Cardiac muscle cell (in vitro differentiated cells and primary cell): ENCODE measurements around the gene DOCK2. TPM values are rescaled to one million over a fixed set of nuclear protein-coding genes. Genes with fewer than 3 reads are reported as not detected.
A peak's percentile ranks its signal among the peaks of the same experiment; 100 is the strongest.
"Not testable (repeated sequence)": the region's sequence is repeated elsewhere in the genome, so short reads cannot be mapped to it uniquely, and the experiment has no call there.

Experiments
- DNase-seq, 2 donors: peaks; one replicate each; pipeline versions ENCODE4 v3.0.0 to v3.0.0-alpha.2; 2010 to 2017; ENCODE audit warnings: low read depth in 1 of 2, low spot score in 1 of 2
- H3K27ac ChIP-seq: fragments of 200-600 bp; sonication (generic); 2 replicates; pipeline ENCODE4 v1.5.1; 2016
- H3K27me3 ChIP-seq: fragments of 200-600 bp; sonication (generic); 2 replicates; pipeline ENCODE4 v1.6.0; 2016; ENCODE audit warnings: control low read depth
- H3K36me3 ChIP-seq: fragments of 200-600 bp; sonication (generic); 2 replicates; pipeline ENCODE4 v1.5.1; 2016; ENCODE audit warnings: control low read depth
- H3K4me1 ChIP-seq: fragments of 200-600 bp; sonication (generic); 2 replicates; pipeline ENCODE4 v1.8.1; 2017; ENCODE audit warnings: low read depth, mild to moderate bottlenecking, mixed run types
- H3K4me3 ChIP-seq: fragments of 200-600 bp; sonication (generic); 2 replicates; pipeline ENCODE4 v1.5.1; 2016; ENCODE audit warnings: mild to moderate bottlenecking
- H3K9me3 ChIP-seq: fragments of 200-600 bp; sonication (generic); 2 replicates; pipeline ENCODE4 v1.5.1; 2017; ENCODE audit warnings: low read depth, mild to moderate bottlenecking, control low read depth
- polyA plus RNA-seq: library from polyadenylated mRNA; unstranded; fragments of >200 nt; fragmentation: Nextera tagmentation; extraction: Ambion mirVana; gene quantifications from 2 replicates; pipeline ENCODE4 v1.2.1, GENCODE V29; 2016
- total RNA-seq: library from RNA; depleted of rRNA; stranded (reverse); fragments of >200 nt; gene quantifications from 2 replicates; pipeline ENCODE4 v1.2.3, GENCODE V29; 2016
- TF ChIP-seq, protein P1 (sequence below): IDR thresholded peaks from 2 replicates; pipeline ENCODE4 v1.5.1; 2012; ENCODE audit warnings: low read depth, mild to moderate bottlenecking, low read length

The DOCK2 gene
- total and polyA plus RNA-seq, 2 experiments from 2014 or later: 3.3 to 6.5 TPM

DNA sequence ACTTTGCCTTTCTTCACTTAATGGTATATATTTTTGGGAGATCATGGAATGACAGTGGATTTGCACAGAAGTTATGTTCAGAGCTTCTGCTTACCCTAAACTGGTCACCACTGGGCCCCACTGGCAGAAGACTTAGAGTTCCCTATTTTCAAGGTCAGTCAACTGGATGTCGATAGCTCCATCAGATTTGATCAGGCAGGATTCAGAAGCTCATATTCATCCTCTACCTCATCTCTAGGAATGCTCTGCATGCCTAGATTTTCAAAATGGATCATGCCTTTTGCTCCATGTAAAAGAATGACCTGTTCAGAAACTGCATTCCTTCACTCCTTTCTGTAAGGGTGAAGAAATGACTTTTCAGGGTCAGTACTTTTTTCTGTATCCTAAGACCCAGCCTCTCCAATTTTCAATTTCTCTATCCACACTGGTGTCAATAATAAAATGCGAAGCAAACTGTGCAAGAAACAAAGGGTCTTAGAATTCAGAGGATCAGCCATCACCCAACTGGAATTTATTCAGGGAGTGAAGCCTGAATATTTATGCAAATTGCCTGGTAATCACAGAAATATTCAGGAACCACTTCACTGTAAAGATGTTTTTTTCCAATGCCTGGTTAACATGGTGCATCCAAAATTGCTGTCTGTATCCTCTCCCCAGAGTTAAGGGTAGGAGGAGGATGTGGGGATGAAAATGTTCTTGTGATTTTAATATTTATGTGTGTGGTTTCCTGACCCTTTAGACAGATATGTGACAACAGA, 125.4 kb downstream of the DOCK2 start:
- peak in 1 of 2 donors; percentile 28 for DNase-seq
- Histone ChIP-seq H3K4me3 (no peak overlapping the region), H3K36me3 (no peaks in the 10 kb centered on the region), H3K27ac (no peak overlapping the region), H3K27me3 (no peaks in the 10 kb centered on the region), H3K4me1 (peaks cover 17% of the 10 kb centered on the region), H3K9me3 (no peaks in the 10 kb centered on the region)
- TF ChIP-seq, protein P1, sequence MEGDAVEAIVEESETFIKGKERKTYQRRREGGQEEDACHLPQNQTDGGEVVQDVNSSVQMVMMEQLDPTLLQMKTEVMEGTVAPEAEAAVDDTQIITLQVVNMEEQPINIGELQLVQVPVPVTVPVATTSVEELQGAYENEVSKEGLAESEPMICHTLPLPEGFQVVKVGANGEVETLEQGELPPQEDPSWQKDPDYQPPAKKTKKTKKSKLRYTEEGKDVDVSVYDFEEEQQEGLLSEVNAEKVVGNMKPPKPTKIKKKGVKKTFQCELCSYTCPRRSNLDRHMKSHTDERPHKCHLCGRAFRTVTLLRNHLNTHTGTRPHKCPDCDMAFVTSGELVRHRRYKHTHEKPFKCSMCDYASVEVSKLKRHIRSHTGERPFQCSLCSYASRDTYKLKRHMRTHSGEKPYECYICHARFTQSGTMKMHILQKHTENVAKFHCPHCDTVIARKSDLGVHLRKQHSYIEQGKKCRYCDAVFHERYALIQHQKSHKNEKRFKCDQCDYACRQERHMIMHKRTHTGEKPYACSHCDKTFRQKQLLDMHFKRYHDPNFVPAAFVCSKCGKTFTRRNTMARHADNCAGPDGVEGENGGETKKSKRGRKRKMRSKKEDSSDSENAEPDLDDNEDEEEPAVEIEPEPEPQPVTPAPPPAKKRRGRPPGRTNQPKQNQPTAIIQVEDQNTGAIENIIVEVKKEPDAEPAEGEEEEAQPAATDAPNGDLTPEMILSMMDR: no peak

DNA sequence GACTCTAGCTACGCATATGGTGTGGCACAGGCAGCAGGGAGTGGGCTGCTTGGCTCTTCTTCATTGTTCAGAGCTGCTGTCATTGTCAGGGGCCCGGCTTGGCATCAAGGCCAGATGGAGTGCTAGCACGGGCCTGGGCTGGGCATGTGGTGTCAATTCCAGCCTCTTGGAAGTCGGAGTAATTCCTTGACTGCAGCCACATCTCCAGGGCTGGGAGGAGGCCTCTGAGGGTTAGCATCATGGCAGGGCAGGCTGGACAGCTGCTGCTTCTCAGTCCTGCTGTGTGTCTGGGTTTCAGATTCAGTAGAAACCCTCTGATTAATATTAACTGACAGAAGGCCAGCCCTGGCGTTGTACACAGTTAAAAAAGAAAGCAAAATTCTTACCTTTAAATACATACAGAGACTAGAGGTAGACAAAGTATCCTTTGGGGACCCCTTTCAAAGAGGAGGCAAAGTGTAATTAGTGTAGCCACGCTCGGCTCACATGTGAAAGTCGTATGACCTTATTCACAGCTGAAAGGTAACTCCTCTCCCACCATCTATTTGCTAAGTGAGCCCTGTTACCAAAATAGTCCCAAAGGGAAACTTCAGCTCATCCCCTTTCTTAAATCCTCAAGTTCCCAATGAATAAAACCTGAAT, 126.4 kb downstream of the DOCK2 start:
- H3K27ac ChIP-seq: peak overlapping the region; percentile 12
- DNase-seq: peak in 1 of 2 donors; percentile 22

DNA sequence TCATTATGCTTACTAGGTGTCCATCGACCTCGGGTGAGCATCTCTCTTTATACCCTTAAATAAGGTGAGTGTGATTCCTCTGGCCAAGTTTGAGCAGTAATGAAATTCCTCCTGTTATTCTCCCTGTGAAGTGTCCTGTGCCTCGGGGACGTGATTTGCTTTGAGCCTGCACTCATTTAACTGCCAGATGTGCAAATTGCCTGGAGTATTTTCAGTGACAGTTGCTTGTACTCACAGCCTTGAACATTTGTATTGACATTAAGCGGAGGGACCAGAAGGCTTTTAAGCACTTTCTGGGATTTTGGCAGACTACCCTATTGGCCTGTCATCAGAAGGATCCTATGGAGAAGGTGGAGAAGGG, 126.9 kb downstream of the DOCK2 start:
- Histone ChIP-seq H3K27ac (peak overlapping the region; percentile 12), H3K36me3 (no peaks in the 10 kb centered on the region), H3K9me3 (no peaks in the 10 kb centered on the region), H3K4me1 (peaks cover 27% of the 10 kb centered on the region), H3K27me3 (no peaks in the 10 kb centered on the region), H3K4me3 (no peak overlapping the region)
- no peak for DNase-seq
- TF ChIP-seq, protein P1: no peak

More for the DNA sequence above, 126.4 kb downstream of the DOCK2 start:
- H3K4me3 ChIP-seq: no peak overlapping the region
- H3K9me3 ChIP-seq: no peaks in the 10 kb centered on the region
- no peaks in the 10 kb centered on the region for H3K36me3 ChIP-seq
- H3K27me3 ChIP-seq: no peaks in the 10 kb centered on the region
- peaks cover 26% of the 10 kb centered on the region for H3K4me1 ChIP-seq
- TF ChIP-seq, protein P1: no peak

DNA sequence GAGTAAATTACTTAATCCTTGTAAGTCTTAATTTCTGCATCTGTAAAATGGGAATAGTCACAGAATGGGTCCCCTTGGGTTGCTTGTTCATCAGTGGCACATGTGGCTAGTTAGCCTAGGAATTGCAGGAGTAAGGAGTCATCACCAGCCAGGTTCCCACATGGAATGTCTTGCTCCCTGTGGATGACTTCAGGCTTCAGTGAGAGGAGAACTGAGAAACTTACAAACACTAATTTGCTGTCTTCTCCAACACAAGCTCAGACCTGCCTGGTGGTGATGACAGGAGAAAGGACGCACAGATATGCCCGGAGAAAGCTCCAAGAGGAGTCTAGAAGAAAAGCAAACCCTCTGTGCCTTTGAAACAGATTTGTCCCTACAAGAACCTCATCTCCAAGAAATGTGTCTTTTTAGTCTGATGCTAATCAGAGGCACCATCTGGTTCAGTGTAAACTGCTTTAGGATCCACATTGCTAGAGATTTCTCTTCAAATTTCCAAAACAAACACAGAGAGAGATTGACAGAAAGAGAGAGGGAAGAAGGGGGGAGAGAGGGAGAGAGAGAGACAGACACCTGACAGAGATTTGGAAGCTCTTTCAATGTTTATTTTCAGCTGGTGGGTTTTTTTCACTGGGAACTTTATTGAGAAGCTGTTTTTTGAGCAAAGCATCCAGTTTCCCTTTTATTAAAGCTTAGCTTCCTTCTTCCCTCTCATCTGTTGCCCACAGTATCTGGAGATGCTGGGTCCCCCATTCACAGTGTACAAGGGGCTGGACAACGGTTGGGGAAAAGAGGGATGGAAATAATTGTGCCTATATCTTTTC, 128.3 kb downstream of the DOCK2 start:
- Histone ChIP-seq H3K27ac (peak overlapping the region; percentile 70), H3K36me3 (no peaks in the 10 kb centered on the region), H3K4me3 (no peak overlapping the region), H3K4me1 (peaks cover 27% of the 10 kb centered on the region), H3K9me3 (no peaks in the 10 kb centered on the region), H3K27me3 (no peaks in the 10 kb centered on the region)
- TF ChIP-seq, protein P1: no peak
- DNase-seq: peak in 1 of 2 donors; percentile 44

DNA sequence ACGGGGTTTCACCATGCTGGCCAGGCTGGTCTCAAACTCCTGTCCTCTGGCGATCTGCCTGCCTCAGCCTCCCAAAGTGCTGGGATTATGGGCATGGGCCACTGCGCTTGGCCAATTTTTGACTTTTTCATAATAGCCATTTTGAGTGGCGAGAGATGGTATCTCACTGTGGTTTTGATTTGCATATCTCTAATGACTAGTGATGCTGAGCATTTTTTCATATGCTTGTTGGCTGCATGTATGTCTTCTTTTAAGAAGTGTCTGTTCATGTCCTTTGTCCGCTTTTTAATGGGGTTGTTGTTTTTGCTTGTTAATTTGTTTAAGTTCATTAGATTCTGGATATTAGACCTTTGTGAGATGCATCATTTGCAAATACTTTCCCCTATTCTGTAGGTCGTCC, 129.9 kb downstream of the DOCK2 start:
- not testable (repeated sequence) for H3K9me3 ChIP-seq, H3K4me3 ChIP-seq, H3K27ac ChIP-seq, H3K27me3 ChIP-seq, H3K36me3 ChIP-seq, DNase-seq
- H3K4me1 ChIP-seq: peaks cover 27% of the 10 kb centered on the region
